Upper lobe of right lung (tissue), 1 donor: ENCODE data around the gene ICAM5. TPM values are rescaled to one million over a fixed set of nuclear protein-coding genes. Genes with fewer than 3 reads are reported as not detected.
A peak's percentile ranks its signal among the peaks of the same experiment; 100 is the strongest.

Source experiments
- ATAC-seq: fragments of 200-7000 bp; cut with Tn5 transposase; one replicate; pipeline ENCODE4 v1.9.1; 2020; ENCODE audit warnings: mild to moderate bottlenecking, moderate library complexity
- DNase-seq: peaks from one replicate; pipeline ENCODE4 v3.0.0-alpha.2; 2020
- H3K27ac ChIP-seq: fragments of 200-600 bp; one replicate; pipeline ENCODE4 v1.8.0; 2022
- H3K27me3 ChIP-seq: fragments of 200-600 bp; one replicate; pipeline ENCODE4 v1.8.0; 2022; ENCODE audit warnings: mild to moderate bottlenecking
- H3K36me3 ChIP-seq: fragments of 200-600 bp; one replicate; pipeline ENCODE4 v1.8.0; 2022
- H3K4me1 ChIP-seq: fragments of 200-600 bp; one replicate; pipeline ENCODE4 v1.8.0; 2022
- H3K4me3 ChIP-seq: fragments of 200-600 bp; one replicate; pipeline ENCODE4 v1.8.0; 2022; ENCODE audit warnings: mild to moderate bottlenecking
- H3K9me3 ChIP-seq: fragments of 200-600 bp; one replicate; pipeline ENCODE4 v1.8.0; 2022
- CTCF ChIP-seq: fragments of 200-600 bp; IDR thresholded peaks from one replicate; pipeline ENCODE4 v1.8.0; 2022; ENCODE audit warnings: antibody characterized with exemption
- intact Hi-C: fragments of 100-400 bp; cut with DNase I; formaldehyde crosslinking; loops from one replicate; pipeline ENCODE4 v1.11.0; 2022
- total RNA-seq: library from RNA; stranded (reverse); fragmentation: NEBNext Ultra II Directional; extraction: Animal tissue kit (Norgen Biotek cat#: 25700); gene quantifications from one replicate; pipeline ENCODE4 v1.2.1, GENCODE V29; 2021
- donor health status: DM: no; HTN: yes; CAD: no; lungs with severe emphysema.

The ICAM5 gene
- total RNA-seq, 1 donor from 2014 or later: 18.3 TPM

GRCh38 chr19:10251792-10252694 lies 37.7 kb upstream of the ICAM5 start, which contains the start of gene MRPL4:
Gene MRPL4, plus strand, starts transcription at chr19:10252214. Its CDS starts 40 bp downstream, at chr19:10252254.
- DNase-seq (peak; percentile 95), ATAC-seq (peak; percentile 96)
- no peak for TF ChIP-seq CTCF
- H3K27ac ChIP-seq: peak within 1 kb of the TSS; percentile 88
- peak within 1 kb of the TSS; percentile 93 for H3K4me3 ChIP-seq
- H3K4me1 ChIP-seq: peaks cover 23% of the 10 kb centered on the region
- peaks cover 32% of the 10 kb centered on the region for H3K36me3 ChIP-seq
- intact Hi-C loops: no loop called here
- H3K27me3 ChIP-seq: no peaks in the 10 kb centered on the region
- no peaks in the 10 kb centered on the region for H3K9me3 ChIP-seq

DNA sequence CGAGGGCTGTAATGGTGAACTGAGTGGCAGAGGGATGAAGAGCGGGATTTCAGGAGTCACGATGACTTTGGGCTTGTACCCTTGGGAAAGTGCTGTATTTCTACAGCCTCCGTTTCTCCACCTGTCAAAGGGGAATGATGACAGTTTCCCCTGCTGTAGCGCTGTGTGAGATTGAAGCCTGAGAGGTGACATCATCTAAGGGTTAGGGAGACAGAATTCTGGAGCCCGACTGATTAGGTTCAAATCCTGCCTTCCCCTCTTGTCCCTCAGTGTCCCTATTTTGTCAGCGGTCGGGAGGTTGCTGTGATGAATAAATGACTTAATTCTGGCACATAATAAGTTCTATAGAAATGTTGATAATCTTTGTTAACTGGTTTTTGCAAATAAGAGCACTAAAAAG lies 37.0 kb upstream of the ICAM5 start:
- ATAC-seq (no peak), DNase-seq (no peak)
- H3K36me3 ChIP-seq: peaks cover 39% of the 10 kb centered on the region
- peaks cover 23% of the 10 kb centered on the region for H3K4me1 ChIP-seq
- H3K9me3 ChIP-seq: no peaks in the 10 kb centered on the region
- H3K4me3 ChIP-seq: peak overlapping the region; percentile 93
- no peak for TF ChIP-seq CTCF
- intact Hi-C loops: no loop called here
- H3K27me3 ChIP-seq: no peaks in the 10 kb centered on the region
- peak overlapping the region; percentile 88 for H3K27ac ChIP-seq

GRCh38 chr19:10254244-10254643 lies 35.5 kb upstream of the ICAM5 start:
- Histone ChIP-seq H3K27ac (no peak overlapping the region), H3K4me1 (peaks cover 25% of the 10 kb centered on the region), H3K9me3 (no peaks in the 10 kb centered on the region), H3K36me3 (peaks cover 49% of the 10 kb centered on the region), H3K27me3 (no peaks in the 10 kb centered on the region), H3K4me3 (no peak overlapping the region)
- intact Hi-C loops: no loop called here
- no peak for TF ChIP-seq CTCF
- DNase-seq: no peak
- ATAC-seq: no peak

GRCh38 chr19:10255358-10255757 lies 34.4 kb upstream of the ICAM5 start:
- no peak for ATAC-seq
- Histone ChIP-seq H3K4me3 (no peak overlapping the region), H3K27ac (no peak overlapping the region), H3K27me3 (no peaks in the 10 kb centered on the region), H3K36me3 (peaks cover 49% of the 10 kb centered on the region), H3K9me3 (no peaks in the 10 kb centered on the region), H3K4me1 (peaks cover 25% of the 10 kb centered on the region)
- no peak for DNase-seq
- intact Hi-C loops: loop anchor here (5.0 kb wide), 1 partner anchor 147 kb away; the partner anchor contains the start of gene CDC37
- TF ChIP-seq CTCF: no peak

- Histone ChIP-seq H3K36me3 (peaks cover 49% of the 10 kb centered on the region), H3K4me3 (no peak overlapping the region), H3K27me3 (no peaks in the 10 kb centered on the region), H3K4me1 (peaks cover 16% of the 10 kb centered on the region), H3K27ac (peak overlapping the region; percentile 36), H3K9me3 (no peaks in the 10 kb centered on the region)
- no peak for ATAC-seq
- no peak for TF ChIP-seq CTCF
- intact Hi-C loops: loop anchor here (5.0 kb wide), 1 partner anchor 146 kb away; the partner anchor contains the start of gene CDC37
- DNase-seq: no peak
Measured at GRCh38 chr19:10256551-10256950, 33.2 kb upstream of the ICAM5 start.
